Smooth muscle cell (in vitro differentiated cells): ENCODE measurements around the gene GPC6. TPM values are rescaled to one million over a fixed set of nuclear protein-coding genes. Genes with fewer than 3 reads are reported as not detected.

Experiments used
- DNase-seq: peaks from one replicate; lab custom pipeline; 2025; ENCODE audit not compliant: unreplicated experiment; lab: John Stamatoyannopoulos, UW
- H2AFZ ChIP-seq: fragments of 200-600 bp; sonication (generic); 2 replicates; pipeline ENCODE4 v1.6.0; 2016; ENCODE audit warnings: antibody characterized with exemption, low read depth, mild to moderate bottlenecking
- H3F3A ChIP-seq: fragments of 200-600 bp; sonication (generic); 2 replicates; pipeline ENCODE4 v1.6.0; 2017; ENCODE audit warnings: antibody characterized with exemption, low read depth
- H3K27ac ChIP-seq: fragments of 200-600 bp; sonication (generic); 2 replicates; pipeline ENCODE4 v1.5.1; 2016; ENCODE audit warnings: low read depth, mild to moderate bottlenecking
- H3K27me3 ChIP-seq: fragments of 200-600 bp; sonication (generic); 2 replicates; pipeline ENCODE4 v1.6.1; 2016; ENCODE audit warnings: low read depth, mild to moderate bottlenecking
- H3K36me3 ChIP-seq: fragments of 200-600 bp; sonication (generic); 2 replicates; pipeline ENCODE4 v1.5.1; 2016; ENCODE audit warnings: low read depth
- H3K4me1 ChIP-seq: fragments of 200-600 bp; sonication (generic); 2 replicates; pipeline ENCODE4 v1.5.1; 2016; ENCODE audit warnings: low read depth
- H3K4me2 ChIP-seq: fragments of 200-600 bp; sonication (generic); 2 replicates; pipeline ENCODE4 v1.6.0; 2016; ENCODE audit warnings: mild to moderate bottlenecking
- H3K4me3 ChIP-seq: fragments of 200-600 bp; sonication (generic); 2 replicates; pipeline ENCODE4 v1.5.1; 2016; ENCODE audit warnings: mild to moderate bottlenecking
- H3K79me2 ChIP-seq: fragments of 200-600 bp; sonication (generic); 2 replicates; pipeline ENCODE4 v1.6.0; 2016; ENCODE audit warnings: low read depth, mild to moderate bottlenecking
- H3K9ac ChIP-seq: fragments of 200-600 bp; sonication (generic); 2 replicates; pipeline ENCODE4 v1.6.0; 2016; ENCODE audit warnings: low read depth
- H3K9me3 ChIP-seq: fragments of 200-600 bp; sonication (generic); replicated peaks from 2 replicates; pipeline ENCODE4 v1.5.1; 2016; ENCODE audit warnings: low read depth
- H4K20me1 ChIP-seq: fragments of 200-600 bp; sonication (generic); 2 replicates; pipeline ENCODE4 v1.6.0; 2016; ENCODE audit warnings: low read depth
- WGBS: methylation state at CpG from one replicate; pipeline ENCODE4 v1.1.7; 2016; ENCODE audit warnings: low lambda C conversion rate; 5-methylcytosine and 5-hydroxymethylcytosine counted together
- polyA plus RNA-seq: library from polyadenylated mRNA; unstranded; fragments of >200 nt; fragmentation: Nextera tagmentation; extraction: Ambion mirVana; gene quantifications from 2 replicates; pipeline ENCODE4 v1.2.1, GENCODE V29; 2016
- total RNA-seq: library from RNA; depleted of rRNA; stranded (reverse); fragments of >200 nt; gene quantifications from 2 replicates; pipeline ENCODE4 v1.2.3, GENCODE V29; 2014
- TF ChIP-seq, protein P1 (sequence below): fragments of 200-600 bp; sonication (generic); IDR thresholded peaks from 2 replicates; pipeline ENCODE4 v1.5.1; 2017; ENCODE audit warnings: borderline replicate concordance, mild to moderate bottlenecking, antibody characterized with exemption; ENCODE audit not compliant: insufficient read depth, poor library complexity, severe bottlenecking

Gene GPC6
- total and polyA plus RNA-seq, 2 experiments from 2014 or later: 19.7 to 68.5 TPM

GRCh38 chr13:93861818-93862217 is 635.2 kb downstream of the GPC6 start:
- TF ChIP-seq, protein P1, sequence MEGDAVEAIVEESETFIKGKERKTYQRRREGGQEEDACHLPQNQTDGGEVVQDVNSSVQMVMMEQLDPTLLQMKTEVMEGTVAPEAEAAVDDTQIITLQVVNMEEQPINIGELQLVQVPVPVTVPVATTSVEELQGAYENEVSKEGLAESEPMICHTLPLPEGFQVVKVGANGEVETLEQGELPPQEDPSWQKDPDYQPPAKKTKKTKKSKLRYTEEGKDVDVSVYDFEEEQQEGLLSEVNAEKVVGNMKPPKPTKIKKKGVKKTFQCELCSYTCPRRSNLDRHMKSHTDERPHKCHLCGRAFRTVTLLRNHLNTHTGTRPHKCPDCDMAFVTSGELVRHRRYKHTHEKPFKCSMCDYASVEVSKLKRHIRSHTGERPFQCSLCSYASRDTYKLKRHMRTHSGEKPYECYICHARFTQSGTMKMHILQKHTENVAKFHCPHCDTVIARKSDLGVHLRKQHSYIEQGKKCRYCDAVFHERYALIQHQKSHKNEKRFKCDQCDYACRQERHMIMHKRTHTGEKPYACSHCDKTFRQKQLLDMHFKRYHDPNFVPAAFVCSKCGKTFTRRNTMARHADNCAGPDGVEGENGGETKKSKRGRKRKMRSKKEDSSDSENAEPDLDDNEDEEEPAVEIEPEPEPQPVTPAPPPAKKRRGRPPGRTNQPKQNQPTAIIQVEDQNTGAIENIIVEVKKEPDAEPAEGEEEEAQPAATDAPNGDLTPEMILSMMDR: no peak
- H3K9me3 ChIP-seq: no peaks in the 10 kb centered on the region
- WGBS: 6% methylated on average over 4 of the region's 4 CpGs
- peaks cover 9% of the 10 kb centered on the region for H3K4me1 ChIP-seq
- peaks cover 15% of the 10 kb centered on the region for H3F3A ChIP-seq
- H2AFZ ChIP-seq: no peak overlapping the region
- peak overlapping the region; percentile 63 for H3K9ac ChIP-seq
- peak overlapping the region; percentile 95 for H3K27ac ChIP-seq
- no peaks in the 10 kb centered on the region for H4K20me1 ChIP-seq
- H3K4me2 ChIP-seq: peak overlapping the region; percentile 77
- H3K4me3 ChIP-seq: no peak overlapping the region
- H3K27me3 ChIP-seq: no peaks in the 10 kb centered on the region
- no peaks in the 10 kb centered on the region for H3K36me3 ChIP-seq
- no peaks in the 10 kb centered on the region for H3K79me2 ChIP-seq
- peak; percentile 0 for DNase-seq

DNA sequence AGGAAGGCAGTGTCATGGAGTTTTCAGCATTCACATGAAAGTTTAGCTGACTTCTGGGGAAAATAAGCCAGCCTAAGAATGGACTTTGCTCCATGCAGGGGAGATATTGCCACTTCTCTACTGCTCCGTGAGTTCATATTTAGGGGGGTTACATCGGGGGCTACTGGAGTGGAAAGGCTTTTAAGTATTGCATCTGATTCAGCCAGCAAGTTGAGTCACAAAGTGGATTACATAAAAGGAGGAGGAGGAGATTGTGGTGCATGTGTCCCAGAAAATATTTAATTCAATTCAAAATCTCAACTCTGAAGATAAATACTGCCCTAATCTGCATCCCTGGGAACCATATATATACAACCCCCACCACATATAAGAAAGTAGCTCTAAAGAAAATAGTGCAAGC is 635.7 kb downstream of the GPC6 start:
- H3K4me1 ChIP-seq: peaks cover 9% of the 10 kb centered on the region
- no peaks in the 10 kb centered on the region for H4K20me1 ChIP-seq
- WGBS: 19% methylated on average over 2 of the region's 2 CpGs
- peak overlapping the region; percentile 75 for H3K4me2 ChIP-seq
- no peaks in the 10 kb centered on the region for H3K79me2 ChIP-seq
- H3K9ac ChIP-seq: peak overlapping the region; percentile 58
- no peak overlapping the region for H2AFZ ChIP-seq
- TF ChIP-seq, protein P1: no peak
- H3K27ac ChIP-seq: peak overlapping the region; percentile 95
- no peaks in the 10 kb centered on the region for H3K9me3 ChIP-seq
- DNase-seq: no peak
- H3K36me3 ChIP-seq: no peaks in the 10 kb centered on the region
- H3K4me3 ChIP-seq: no peak overlapping the region
- H3K27me3 ChIP-seq: no peaks in the 10 kb centered on the region
- H3F3A ChIP-seq: peaks cover 15% of the 10 kb centered on the region

DNA sequence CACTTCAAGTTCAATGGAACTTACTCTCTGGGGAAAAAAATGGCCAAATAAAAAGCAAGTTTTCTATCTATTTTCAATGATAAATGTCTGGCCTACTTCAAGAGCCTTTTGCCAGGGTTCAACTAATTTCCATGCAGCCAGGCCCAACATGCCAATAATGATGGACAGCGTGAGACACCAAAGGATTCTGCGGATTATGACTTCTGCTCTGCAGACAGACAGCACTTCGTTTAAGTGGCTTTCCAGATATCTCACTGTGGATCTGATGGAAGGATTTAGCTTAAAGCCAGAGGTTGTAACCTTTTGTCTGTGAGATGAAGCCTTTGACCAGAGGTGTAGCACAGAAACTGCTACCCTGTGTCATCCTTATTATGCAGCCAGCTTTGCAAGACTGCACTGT is 638.6 kb downstream of the GPC6 start:
- H3K79me2 ChIP-seq: no peaks in the 10 kb centered on the region
- TF ChIP-seq, protein P1: no peak
- H3K27me3 ChIP-seq: no peaks in the 10 kb centered on the region
- peaks cover 9% of the 10 kb centered on the region for H3K4me1 ChIP-seq
- H3K36me3 ChIP-seq: no peaks in the 10 kb centered on the region
- H3K27ac ChIP-seq: no peak overlapping the region
- H4K20me1 ChIP-seq: no peaks in the 10 kb centered on the region
- 31% methylated on average over 3 of the region's 3 CpGs for WGBS
- no peak overlapping the region for H2AFZ ChIP-seq
- H3K4me2 ChIP-seq: no peak overlapping the region
- peaks cover 15% of the 10 kb centered on the region for H3F3A ChIP-seq
- H3K4me3 ChIP-seq: no peak overlapping the region
- no peak overlapping the region for H3K9ac ChIP-seq
- DNase-seq: no peak
- H3K9me3 ChIP-seq: no peaks in the 10 kb centered on the region

GRCh38 chr13:93867481-93867880 is 640.9 kb downstream of the GPC6 start:
- H3K27ac ChIP-seq: no peak overlapping the region
- H3K4me3 ChIP-seq: no peak overlapping the region
- WGBS: 77% methylated on average over 3 of the region's 3 CpGs
- no peaks in the 10 kb centered on the region for H3K27me3 ChIP-seq
- H3K4me1 ChIP-seq: peaks cover 9% of the 10 kb centered on the region
- H3K79me2 ChIP-seq: no peaks in the 10 kb centered on the region
- H3K4me2 ChIP-seq: no peak overlapping the region
- H3F3A ChIP-seq: peaks cover 8% of the 10 kb centered on the region
- no peaks in the 10 kb centered on the region for H4K20me1 ChIP-seq
- no peaks in the 10 kb centered on the region for H3K9me3 ChIP-seq
- DNase-seq: no peak
- TF ChIP-seq, protein P1: no peak
- H2AFZ ChIP-seq: no peak overlapping the region
- no peak overlapping the region for H3K9ac ChIP-seq
- H3K36me3 ChIP-seq: no peaks in the 10 kb centered on the region
